Dermis lymphatic vessel endothelial cell (primary cell): Measurements from ENCODE around the gene KCNC2. TPM values are rescaled to one million over a fixed set of nuclear protein-coding genes. Genes with fewer than 3 reads are reported as not detected.

Experiments used
- total RNA-seq: library from RNA; depleted of rRNA; stranded (reverse); fragments of >200 nt; gene quantifications from 2 replicates; pipeline ENCODE4 v1.2.1, GENCODE V29; 2014

KCNC2 gene
- total RNA-seq, result not detected in 2 replicates

DNA sequence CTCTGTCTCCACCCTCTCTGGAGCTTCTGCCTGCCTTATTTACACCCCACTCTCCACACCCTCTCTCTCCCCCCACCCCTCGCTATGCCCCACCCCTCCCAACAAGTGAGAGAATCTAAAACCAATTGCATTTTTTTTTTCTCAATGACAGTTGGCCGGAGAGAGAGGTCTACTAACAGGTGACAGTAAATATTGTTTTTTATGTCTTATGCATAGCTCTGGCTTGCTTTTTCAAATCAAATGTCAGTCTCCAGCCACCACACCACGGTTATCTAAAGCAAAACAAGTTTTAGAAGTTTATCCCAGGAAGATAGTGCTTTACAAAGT is at the start of gene KCNC2:
KCNC2 (minus strand) TSS at position 28 of the 327 bp plus-strand sequence.

Other genes with a start within 250 kb of the KCNC2 start
- gene CAPS2, start 120.5 kb upstream of the KCNC2 start, total RNA-seq, result 0.09 and 0.11 TPM in 2 replicates
- not detected in 2 replicates for gene GLIPR1L1, start 124.8 kb upstream of the KCNC2 start, total RNA-seq
- under 0.01 and 0.09 TPM in 2 replicates for gene GLIPR1L2, start 181.2 kb upstream of the KCNC2 start, total RNA-seq